ENCODE measurements around the gene CFAP97D2. TPM values are rescaled to one million over a fixed set of nuclear protein-coding genes. Genes with fewer than 3 reads are reported as not detected.
"Not testable (repeated sequence)": the region's sequence is repeated elsewhere in the genome, so short reads cannot be mapped to it uniquely, and the experiment has no call there.

The CFAP97D2 gene
- total RNA-seq, 1 donor: not detected

- DNase-seq (ENCODE audit: low read depth): no peak
- TF ChIP-seq CTCF (IDR thresholded peaks at IDR 0.05; ENCODE audit: insufficient read depth, low read length): no peak
- no peak overlapping the region for H3K4me3 ChIP-seq (ENCODE audit: low read depth, low read length)
Observed at GRCh38 chr13:114249077-114249476, 70.0 kb downstream of the CFAP97D2 start.

GRCh38 chr13:114251639-114252440 is 72.8 kb downstream of the CFAP97D2 start:
- not testable (repeated sequence) for H3K4me3 ChIP-seq (ENCODE audit: low read depth, low read length); DNase-seq (ENCODE audit: low read depth)

GRCh38 chr13:114256547-114256946 is 77.5 kb downstream of the CFAP97D2 start:
- no peak for TF ChIP-seq CTCF (IDR thresholded peaks at IDR 0.05; ENCODE audit: insufficient read depth, low read length)
- no peak overlapping the region for H3K4me3 ChIP-seq (ENCODE audit: low read depth, low read length)
- no peak for DNase-seq (ENCODE audit: low read depth)

- no peak overlapping the region for H3K4me3 ChIP-seq (ENCODE audit: low read depth, low read length)
- TF ChIP-seq CTCF (IDR thresholded peaks at IDR 0.05; ENCODE audit: insufficient read depth, low read length): no peak
- DNase-seq (ENCODE audit: low read depth): no peak
Observed at GRCh38 chr13:114257014-114257413, 78.0 kb downstream of the CFAP97D2 start.

- TF ChIP-seq CTCF (IDR thresholded peaks at IDR 0.05; ENCODE audit: insufficient read depth, low read length): no peak
- no peak overlapping the region for H3K4me3 ChIP-seq (ENCODE audit: low read depth, low read length)
- no peak for DNase-seq (ENCODE audit: low read depth)
Observed at GRCh38 chr13:114258589-114258988, 79.5 kb downstream of the CFAP97D2 start.

GRCh38 chr13:114259374-114259773 is 80.3 kb downstream of the CFAP97D2 start:
- DNase-seq (ENCODE audit: low read depth): no peak
- no peak overlapping the region for H3K4me3 ChIP-seq (ENCODE audit: low read depth, low read length)
- no peak for TF ChIP-seq CTCF (IDR thresholded peaks at IDR 0.05; ENCODE audit: insufficient read depth, low read length)

GRCh38 chr13:114259974-114260373 is 80.9 kb downstream of the CFAP97D2 start:
- H3K4me3 ChIP-seq (ENCODE audit: low read depth, low read length): no peak overlapping the region
- no peak for DNase-seq (ENCODE audit: low read depth)
- TF ChIP-seq CTCF (IDR thresholded peaks at IDR 0.05; ENCODE audit: insufficient read depth, low read length): no peak

Measured in fibroblast of the aortic adventitia (primary cell).